ENCODE measurements around the gene DNAL1.

The DNAL1 gene

GRCh38 chr14:73667854-73668253 lies 23.1 kb downstream of the DNAL1 start:
- no peak overlapping the region for H3K27ac ChIP-seq
- DNase-seq (ENCODE audit: low spot score): no peak
- POLR2A ChIA-PET (ENCODE audit: low non-redundant PET): no interaction called here
- no peak for TF ChIP-seq CTCF (conservative IDR thresholded peaks at IDR 0.05; ENCODE audit: low read depth)
- CTCF ChIA-PET: no interaction called here

- CTCF ChIA-PET: interaction anchor here (0.5 to 0.6 kb wide), 2 partner anchors 17 to 224 kb away, joined by 3 read pairs; no protein-coding TSS in a partner anchor
- POLR2A ChIA-PET (ENCODE audit: low non-redundant PET): interaction anchor here (0.5 kb wide), 1 partner anchor 97 kb away, joined by 4 read pairs; no protein-coding TSS in a partner anchor
- TF ChIP-seq CTCF (conservative IDR thresholded peaks at IDR 0.05; ENCODE audit: low read depth): no peak
- DNase-seq (ENCODE audit: low spot score): no peak
- H3K27ac ChIP-seq: no peak overlapping the region
Observed at GRCh38 chr14:73674986-73675385, 30.2 kb downstream of the DNAL1 start.

DNA sequence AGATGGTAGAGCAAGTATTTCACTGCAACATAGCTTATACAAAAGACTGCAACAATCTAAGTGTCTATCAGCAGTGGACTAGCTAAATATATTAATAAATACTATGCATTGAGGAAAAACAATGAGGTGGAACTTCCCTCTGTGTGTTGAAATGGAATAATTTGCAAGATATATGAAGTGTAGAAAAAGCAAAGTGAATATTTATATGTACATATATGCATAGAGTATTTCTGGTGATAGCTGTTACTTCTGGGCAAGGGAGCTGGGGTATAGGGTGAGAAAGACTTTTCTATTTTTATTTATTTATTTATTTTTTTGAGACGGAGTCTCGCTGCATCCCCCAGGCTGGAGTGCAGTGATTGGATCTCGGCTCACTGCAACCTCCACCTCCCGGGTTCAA lies 33.9 kb downstream of the DNAL1 start:
- TF ChIP-seq CTCF (conservative IDR thresholded peaks at IDR 0.05; ENCODE audit: low read depth): no peak
- no peak for DNase-seq (ENCODE audit: low spot score)
- no peak overlapping the region for H3K27ac ChIP-seq
- POLR2A ChIA-PET (ENCODE audit: low non-redundant PET): no interaction called here
- CTCF ChIA-PET: no interaction called here

DNA sequence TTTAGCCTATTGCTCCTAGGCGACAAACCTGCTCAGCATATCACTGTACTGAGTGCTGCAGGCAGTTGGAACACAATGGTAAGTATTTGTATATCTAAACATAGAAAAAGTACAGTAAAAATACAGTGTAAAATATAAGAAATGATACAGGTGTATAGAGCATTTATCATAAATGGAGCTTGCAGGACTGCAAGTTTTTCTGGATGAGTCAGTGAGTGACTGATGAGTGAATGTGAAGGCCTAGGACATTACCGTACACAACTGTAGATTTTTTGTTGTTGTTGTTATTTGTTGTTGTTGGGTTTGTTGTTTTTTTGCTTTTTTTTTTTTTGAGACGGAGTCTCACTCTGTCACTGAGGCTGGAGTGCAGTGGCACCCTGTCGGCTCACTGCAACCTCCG lies 36.0 kb downstream of the DNAL1 start:
- no peak for DNase-seq (ENCODE audit: low spot score)
- H3K27ac ChIP-seq: no peak overlapping the region
- TF ChIP-seq CTCF (conservative IDR thresholded peaks at IDR 0.05; ENCODE audit: low read depth): no peak
- CTCF ChIA-PET: no interaction called here
- POLR2A ChIA-PET (ENCODE audit: low non-redundant PET): interaction anchor here (0.6 kb wide), 1 partner anchor 374 kb away, joined by 4 read pairs; no protein-coding TSS in a partner anchor

GRCh38 chr14:73684627-73685026 lies 39.8 kb downstream of the DNAL1 start:
- no peak for DNase-seq (ENCODE audit: low spot score)
- no peak overlapping the region for H3K27ac ChIP-seq
- CTCF ChIA-PET: no interaction called here
- no peak for TF ChIP-seq CTCF (conservative IDR thresholded peaks at IDR 0.05; ENCODE audit: low read depth)
- POLR2A ChIA-PET (ENCODE audit: low non-redundant PET): interaction anchor here (0.6 kb wide), 1 partner anchor 94 kb away, joined by 4 read pairs; no protein-coding TSS in a partner anchor

DNA sequence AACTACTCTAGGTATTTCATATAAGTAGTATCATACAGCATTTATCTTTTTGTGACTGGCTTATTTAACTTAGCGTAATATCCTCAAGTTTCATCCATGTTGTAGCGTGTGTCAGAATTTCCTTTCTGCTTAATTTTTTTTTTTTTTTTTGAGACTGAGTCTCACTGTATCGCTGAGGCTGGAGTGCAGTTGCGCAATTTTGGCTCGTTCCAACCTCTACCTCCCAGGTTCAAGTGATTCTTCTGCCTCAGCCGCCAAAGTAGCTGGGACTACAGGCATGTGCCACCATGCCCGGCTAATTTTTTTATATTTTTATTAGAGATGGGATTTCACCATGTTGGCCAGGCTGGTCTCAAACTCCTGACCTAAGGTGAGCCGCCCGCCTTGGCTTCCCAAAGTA lies 40.5 kb downstream of the DNAL1 start:
- no peak for DNase-seq (ENCODE audit: low spot score)
- ChIA-PET CTCF (no interaction called here), POLR2A (ENCODE audit: low non-redundant PET) (no interaction called here)
- TF ChIP-seq CTCF (conservative IDR thresholded peaks at IDR 0.05; ENCODE audit: low read depth): no peak
- no peak overlapping the region for H3K27ac ChIP-seq

Measured in RWPE1 (cell line).